ENCODE measurements around the gene PLA2G2E.

The PLA2G2E gene

GRCh38 chr1:19907456-19907855 is 16.0 kb downstream of the PLA2G2E start:
- TF ChIP-seq CTCF (IDR thresholded peaks at IDR 0.05; ENCODE audit: low read depth, low read length, missing control alignments), result no peak
- DNase-seq (ENCODE audit: low read depth), result no peak
- no peak overlapping the region for H3K4me3 ChIP-seq (ENCODE audit: low read depth, low read length)

GRCh38 chr1:19903621-19904020 is 19.8 kb downstream of the PLA2G2E start:
- TF ChIP-seq CTCF (IDR thresholded peaks at IDR 0.05; ENCODE audit: low read depth, low read length, missing control alignments), result no peak
- DNase-seq (ENCODE audit: low read depth), result no peak
- no peak overlapping the region for H3K4me3 ChIP-seq (ENCODE audit: low read depth, low read length)

GRCh38 chr1:19901653-19902052 is 21.8 kb downstream of the PLA2G2E start:
- no peak overlapping the region for H3K4me3 ChIP-seq (ENCODE audit: low read depth, low read length)
- DNase-seq (ENCODE audit: low read depth), result no peak
- no peak for TF ChIP-seq CTCF (IDR thresholded peaks at IDR 0.05; ENCODE audit: low read depth, low read length, missing control alignments)

GRCh38 chr1:19894218-19894617 is 29.2 kb downstream of the PLA2G2E start:
- no peak overlapping the region for H3K4me3 ChIP-seq (ENCODE audit: low read depth, low read length)
- no peak for DNase-seq (ENCODE audit: low read depth)
- TF ChIP-seq CTCF (IDR thresholded peaks at IDR 0.05; ENCODE audit: low read depth, low read length, missing control alignments), result no peak

- no peak for TF ChIP-seq CTCF (IDR thresholded peaks at IDR 0.05; ENCODE audit: low read depth, low read length, missing control alignments)
- no peak for DNase-seq (ENCODE audit: low read depth)
- H3K4me3 ChIP-seq (ENCODE audit: low read depth, low read length), result no peak overlapping the region
Observed at GRCh38 chr1:19893687-19894086, 29.7 kb downstream of the PLA2G2E start.

- H3K4me3 ChIP-seq (ENCODE audit: low read depth, low read length), result no peak overlapping the region
- no peak for DNase-seq (ENCODE audit: low read depth)
- TF ChIP-seq CTCF (IDR thresholded peaks at IDR 0.05; ENCODE audit: low read depth, low read length, missing control alignments), result no peak
Observed at GRCh38 chr1:19892628-19893168, 30.7 kb downstream of the PLA2G2E start.

GRCh38 chr1:19892129-19892528 is 31.3 kb downstream of the PLA2G2E start:
- TF ChIP-seq CTCF (IDR thresholded peaks at IDR 0.05; ENCODE audit: low read depth, low read length, missing control alignments), result no peak
- no peak for DNase-seq (ENCODE audit: low read depth)
- H3K4me3 ChIP-seq (ENCODE audit: low read depth, low read length), result no peak overlapping the region
